Tibial artery (tissue), 4 donors: ENCODE measurements around the gene FBXL5.

ENCODE experiments used
- DNase-seq, 2 donors: peaks; one replicate each; pipeline ENCODE4 v3.0.0-alpha.2; 2019
- H3K27ac ChIP-seq, 2 donors: fragments of 200-600 bp; sonication (generic) in 1 of 2; 1 replicate in 1 of 2; 2 replicates in 1 of 2; pipeline ENCODE4 v1.5.1; 2018 to 2019; ENCODE audit warnings: mild to moderate bottlenecking in 1 of 2
- H3K27me3 ChIP-seq, 2 donors: fragments of 200-600 bp; sonication (generic) in 1 of 2; one replicate each; pipeline versions ENCODE4 v1.5.1 to v1.6.0; 2016 to 2019
- H3K36me3 ChIP-seq, 3 donors: fragments of 200-600 bp; sonication (generic) in 2 of 3; one replicate each; pipeline ENCODE4 v1.5.1; 2016 to 2019; ENCODE audit warnings: mild to moderate bottlenecking in 2 of 3
- H3K4me1 ChIP-seq, 4 donors: fragments of 200-600 bp; sonication (generic) in 2 of 4; 1 replicate in 3 of 4; 2 replicates in 1 of 4; pipeline ENCODE4 v1.5.1; 2016 to 2019
- H3K4me3 ChIP-seq, 2 donors: fragments of 200-600 bp; sonication (generic) in 1 of 2; 1 replicate in 1 of 2; 2 replicates in 1 of 2; pipeline ENCODE4 v1.5.1; 2018 to 2019; ENCODE audit warnings: mild to moderate bottlenecking in 2 of 2
- H3K9me3 ChIP-seq, 3 donors: fragments of 200-600 bp; sonication (generic) in 1 of 3; one replicate each; pipeline ENCODE4 v1.5.1; 2016 to 2019
- CTCF ChIP-seq, 2 experiments: fragments of 200-600 bp in 1 of 2; fragments of 450-650 bp in 1 of 2; IDR thresholded peaks; one replicate each; pipeline ENCODE4 v1.5.1; 2017 to 2019; ENCODE audit warnings: antibody characterized with exemption in 2 of 2, mild to moderate bottlenecking in 1 of 2, moderate library complexity in 1 of 2
- intact Hi-C: fragments of 100-400 bp; cut with DNase I; formaldehyde crosslinking; loops from one replicate; pipeline ENCODE4 v1.15.0; 2023; ENCODE audit warnings: low total_unique reads

The FBXL5 gene

GRCh38 chr4:15653864-15654592 is 1.1 kb downstream of the FBXL5 start:
- H3K9me3 ChIP-seq, result no peaks in the 10 kb centered on the region
- H3K27me3 ChIP-seq, result no peaks in the 10 kb centered on the region
- H3K36me3 ChIP-seq, result no peaks in the 10 kb centered on the region
- no peak for DNase-seq
- no peak for TF ChIP-seq CTCF (IDR thresholded peaks at IDR 0.05)
- peak overlapping the region; percentile 67 to 90 for H3K4me3 ChIP-seq
- peaks cover 0 to 74% (median 26%) of the 10 kb centered on the region in 4 donors for H3K4me1 ChIP-seq
- intact Hi-C loops, result loop anchor here (2.0 kb wide), 1 partner anchor 175 kb away; no protein-coding TSS in a partner anchor
- H3K27ac ChIP-seq, result peak overlapping the region; percentile 98 to 99

GRCh38 chr4:15653420-15653819 is 1.7 kb downstream of the FBXL5 start:
- no peaks in the 10 kb centered on the region for H3K27me3 ChIP-seq
- H3K36me3 ChIP-seq, result no peaks in the 10 kb centered on the region
- H3K9me3 ChIP-seq, result no peaks in the 10 kb centered on the region
- peak overlapping the region; percentile 98 to 99 for H3K27ac ChIP-seq
- intact Hi-C loops, result no loop called here
- peaks cover 0 to 80% (median 32%) of the 10 kb centered on the region in 4 donors for H3K4me1 ChIP-seq
- peak overlapping the region; percentile 67 to 90 for H3K4me3 ChIP-seq
- no peak for TF ChIP-seq CTCF (IDR thresholded peaks at IDR 0.05)
- no peak for DNase-seq

DNA sequence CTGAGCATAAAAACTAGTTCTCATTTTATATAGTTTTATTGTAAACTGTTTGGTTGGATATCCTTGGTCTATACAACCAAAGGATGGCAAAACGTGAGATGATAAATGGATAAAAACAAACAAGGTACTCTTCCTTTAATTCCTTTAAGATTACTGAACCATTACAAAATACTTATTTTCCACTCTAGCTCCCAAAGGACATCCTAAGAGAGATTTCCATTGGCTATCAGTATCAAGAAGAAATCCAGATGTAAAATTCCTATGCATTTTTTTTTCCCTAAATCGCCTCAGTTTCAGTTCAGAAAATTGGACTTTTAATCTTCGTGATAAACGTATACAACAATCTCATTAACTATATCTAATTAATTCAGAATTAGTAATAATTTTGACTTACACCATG is 2.3 kb downstream of the FBXL5 start:
- H3K4me3 ChIP-seq, result peak overlapping the region; percentile 67 to 90
- peaks cover 0 to 82% (median 37%) of the 10 kb centered on the region in 4 donors for H3K4me1 ChIP-seq
- intact Hi-C loops, result no loop called here
- H3K36me3 ChIP-seq, result no peaks in the 10 kb centered on the region
- H3K27me3 ChIP-seq, result no peaks in the 10 kb centered on the region
- TF ChIP-seq CTCF (IDR thresholded peaks at IDR 0.05), result no peak
- no peak for DNase-seq
- H3K27ac ChIP-seq, result peak overlapping the region; percentile 98 to 99
- H3K9me3 ChIP-seq, result no peaks in the 10 kb centered on the region

GRCh38 chr4:15652191-15652590 is 3.0 kb downstream of the FBXL5 start:
- H3K9me3 ChIP-seq, result no peaks in the 10 kb centered on the region
- no peaks in the 10 kb centered on the region for H3K36me3 ChIP-seq
- H3K27ac ChIP-seq, result peak overlapping the region; percentile 98 to 99
- no peak for DNase-seq
- no peak for TF ChIP-seq CTCF (IDR thresholded peaks at IDR 0.05)
- H3K27me3 ChIP-seq, result no peaks in the 10 kb centered on the region
- intact Hi-C loops, result no loop called here
- H3K4me1 ChIP-seq, result peaks cover 0 to 82% (median 40%) of the 10 kb centered on the region in 4 donors
- peak overlapping the region in 1 of 2 donors; percentile 90 for H3K4me3 ChIP-seq

DNA sequence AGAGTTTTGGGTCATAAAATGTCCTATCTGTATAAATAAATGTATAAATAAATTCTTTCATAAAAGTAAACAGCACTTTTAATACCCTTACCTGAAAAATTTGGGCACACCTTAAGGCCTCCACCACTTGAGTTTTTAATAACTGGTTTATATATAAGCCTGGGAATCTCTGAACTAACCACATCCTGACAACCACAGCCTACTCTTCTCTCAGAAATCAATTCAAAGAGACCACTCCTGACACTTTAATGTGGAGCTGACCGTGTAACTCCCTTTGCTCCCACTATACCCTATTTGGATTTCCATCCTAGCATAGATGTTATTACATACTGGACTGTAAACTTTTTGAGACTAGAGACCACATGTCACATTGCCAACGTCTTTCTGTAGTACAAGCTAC is 3.5 kb downstream of the FBXL5 start:
- no peak for DNase-seq
- Histone ChIP-seq H3K4me3 (peak overlapping the region in 1 of 2 donors; percentile 15), H3K4me1 (peaks cover 0 to 79% (median 40%) of the 10 kb centered on the region in 4 donors), H3K9me3 (no peaks in the 10 kb centered on the region), H3K27ac (peak overlapping the region; percentile 98 to 99), H3K27me3 (no peaks in the 10 kb centered on the region), H3K36me3 (no peaks in the 10 kb centered on the region)
- no peak for TF ChIP-seq CTCF (IDR thresholded peaks at IDR 0.05)
- intact Hi-C loops, result no loop called here
